Stomach (tissue), 4 donors: ENCODE data around the gene ELMOD3.

Experiments
- CTCF ChIP-seq, 7 experiments: fragments of 450-650 bp in 4 of 7; fragments of 200-600 bp in 3 of 7; sonication (generic) in 3 of 7; IDR thresholded peaks; one replicate each; pipeline ENCODE4 v1.5.1; 2016 to 2019; ENCODE audit warnings: antibody characterized with exemption in 7 of 7, control low read depth in 2 of 7, mild to moderate bottlenecking in 1 of 7
- POLR2A ChIP-seq, 4 donors: fragments of 450-650 bp; IDR thresholded peaks; one replicate each; pipeline ENCODE4 v1.6.1; 2016; ENCODE audit warnings: antibody characterized with exemption in 4 of 4, control low read depth in 2 of 4, mild to moderate bottlenecking in 1 of 4, moderate library complexity in 1 of 4

GRCh38 chr2:85308201-85308600 is 46.4 kb upstream of the ELMOD3 start:
- TF ChIP-seq CTCF (IDR thresholded peaks at IDR 0.05) (no peak), POLR2A (IDR thresholded peaks at IDR 0.05) (no peak)
